Measurements from ENCODE around the gene CEP41.

GRCh38 chr7:130345725-130346124 lies 95.1 kb downstream of the CEP41 start:
- no peak for TF ChIP-seq CTCF (IDR thresholded peaks at IDR 0.05)
- TF ChIP-seq POLR2A (IDR thresholded peaks at IDR 0.05) = no peak

All from heart left ventricle (tissue), 13 donors.